HCT116 (cell line): ENCODE measurements around the gene PGS1. TPM values are rescaled to one million over a fixed set of nuclear protein-coding genes. Genes with fewer than 3 reads are reported as not detected.

ENCODE experiments used
- ATAC-seq: fragments of 200-7000 bp; cut with Tn5 transposase; 2 replicates; pipeline ENCODE4 v1.9.1; 2020; ENCODE audit warnings: mild to moderate bottlenecking, moderate library complexity
- BruUV-seq: library from RNA; stranded (reverse); fragments of 400-500 nt; replicated peaks from 2 replicates; lab custom pipeline; 2021; lab: Mats Ljungman, UMichigan
- CTCF ChIA-PET: fragments of 300-600 bp; sonication (Branson Sonifier 250); formaldehyde crosslinking; loops from one replicate; lab custom pipeline; 2021; ENCODE audit warnings: antibody characterized with exemption; lab: Charles Lee
- POLR2A ChIA-PET: fragments of 300-600, 350-600 bp; sonication (Branson Sonifier 250); formaldehyde crosslinking; loops from one replicate; lab custom pipeline; 2021; ENCODE audit warnings: antibody characterized with exemption; lab: Charles Lee
- RAD21 ChIA-PET, 2 experiments: fragments of 300-600 bp; sonication (Branson Sonifier 250); formaldehyde crosslinking; loops; one replicate each; lab custom pipeline; 2023; ENCODE audit warnings: low total read pairs in 2 of 2; ENCODE audit not compliant: uncharacterized antibody in 2 of 2, unreplicated experiment in 2 of 2, low non-redundant PET in 1 of 2; lab: Charles Lee
- DNase-seq: peaks from one replicate; pipeline ENCODE4 v3.0.0-alpha.2; 2010; ENCODE audit warnings: low read depth, low spot score
- H2AFZ ChIP-seq: fragments of 200-600 bp; shearing (Covaris generic), sonication (generic); 2 replicates; pipeline ENCODE4 v1.6.1; 2017; ENCODE audit warnings: low read depth, mixed run types, mixed read lengths, antibody characterized with exemption, low read length; ENCODE audit not compliant: poor library complexity, severe bottlenecking
- H3K27ac ChIP-seq: 2 replicates; pipeline ENCODE4 v1.5.1; 2012; ENCODE audit warnings: low read depth, low read length
- H3K27me3 ChIP-seq: fragments of 200-600 bp; sonication (generic); 2 replicates; pipeline ENCODE4 v1.6.1; 2016; ENCODE audit warnings: mixed run types, low read length, mixed read lengths; ENCODE audit not compliant: insufficient read depth
- H3K36me3 ChIP-seq, 2 experiments: fragments of 200-500 bp in 1 of 2; fragments of 200-600 bp in 1 of 2; sonication (Bioruptor generic) in 1 of 2; sonication (generic) in 1 of 2; 2 replicates each; pipeline versions ENCODE4 v1.5.1 to v1.6.1; 2014 to 2016; ENCODE audit warnings: low read length in 2 of 2, inconsistent platforms in 1 of 2, mixed read lengths in 1 of 2, mixed run types in 1 of 2; ENCODE audit not compliant: insufficient read depth in 2 of 2, control insufficient read depth in 1 of 2
- H3K4me1 ChIP-seq, 2 experiments: fragments of 200-600 bp in 1 of 2; sonication (generic) in 1 of 2; 2 replicates each; pipeline versions ENCODE4 v1.5.1 to v1.6.1; 2012 to 2017; ENCODE audit warnings: low read length in 2 of 2, inconsistent platforms in 1 of 2, mild to moderate bottlenecking in 1 of 2, mixed read lengths in 1 of 2, mixed run types in 1 of 2, moderate library complexity in 1 of 2; ENCODE audit not compliant: insufficient read depth in 2 of 2, control insufficient read depth in 1 of 2
- H3K4me2 ChIP-seq: fragments of 200-600 bp; sonication (generic); 2 replicates; pipeline ENCODE4 v1.6.1; 2017; ENCODE audit warnings: mixed run types, low read length, mixed read lengths
- H3K4me3 ChIP-seq, 2 experiments: fragments of 200-600 bp in 1 of 2; sonication (generic) in 1 of 2; replicated peaks in 1 of 2; 2 replicates each; pipeline ENCODE4 v1.5.1; 2011 to 2016; ENCODE audit warnings: low read length in 2 of 2, control low read depth in 1 of 2, low read depth in 1 of 2, mild to moderate bottlenecking in 1 of 2, mixed read lengths in 1 of 2, mixed run types in 1 of 2
- H3K79me2 ChIP-seq: fragments of 200-600 bp; sonication (generic); 2 replicates; pipeline ENCODE4 v1.6.1; 2017; ENCODE audit warnings: mild to moderate bottlenecking, mixed run types, low read length, moderate library complexity, mixed read lengths; ENCODE audit not compliant: insufficient read depth
- H3K9ac ChIP-seq: fragments of 200-600 bp; sonication (generic); 2 replicates; pipeline ENCODE4 v1.6.1; 2016; ENCODE audit warnings: low read length, mixed read lengths
- H3K9me2 ChIP-seq: fragments of 200-600 bp; sonication (generic), shearing (Covaris generic); 2 replicates; pipeline ENCODE4 v1.6.1; 2017; ENCODE audit warnings: mixed run types, mild to moderate bottlenecking, moderate library complexity; ENCODE audit not compliant: insufficient read depth
- H3K9me3 ChIP-seq, 2 experiments: fragments of 200-500 bp in 1 of 2; fragments of 200-600 bp in 1 of 2; sonication (Bioruptor generic) in 1 of 2; sonication (generic) in 1 of 2; 2 replicates each; pipeline ENCODE4 v1.6.1; 2014 to 2017; ENCODE audit warnings: low read length in 2 of 2, mixed read lengths in 2 of 2, inconsistent platforms in 1 of 2, low read depth in 1 of 2, mild to moderate bottlenecking in 1 of 2, mixed run types in 1 of 2, moderate library complexity in 1 of 2; ENCODE audit not compliant: control insufficient read depth in 1 of 2, insufficient read depth in 1 of 2
- H4K20me1 ChIP-seq: fragments of 200-600 bp; sonication (generic), shearing (Covaris generic); 2 replicates; pipeline ENCODE4 v1.6.1; 2017; ENCODE audit warnings: mixed run types, mild to moderate bottlenecking, moderate library complexity; ENCODE audit not compliant: insufficient read depth
- CBX3 ChIP-seq: IDR thresholded peaks from 2 replicates; pipeline ENCODE4 v1.6.1; 2012; ENCODE audit warnings: low read depth
- CTCF ChIP-seq, 3 experiments: fragments of 200-600 bp in 1 of 3; sonication (generic) in 1 of 3; IDR thresholded peaks in 2 of 3; conservative IDR thresholded peaks in 1 of 3; 2 replicates each; pipeline ENCODE4 v1.5.1; 2012 to 2017; ENCODE audit warnings: low read depth in 2 of 3, low read length in 2 of 3, antibody characterized with exemption in 1 of 3, borderline replicate concordance in 1 of 3, control low read depth in 1 of 3, mild to moderate bottlenecking in 1 of 3, mixed read lengths in 1 of 3, mixed run types in 1 of 3, moderate library complexity in 1 of 3; ENCODE audit not compliant: insufficient read depth in 1 of 3
- EGR1 ChIP-seq: IDR thresholded peaks from 2 replicates; pipeline ENCODE4 v1.6.1; 2012; ENCODE audit warnings: low read depth
- MAX ChIP-seq: IDR thresholded peaks from 2 replicates; pipeline ENCODE4 v1.6.1; 2012
- RAD21 ChIP-seq: IDR thresholded peaks from 2 replicates; pipeline ENCODE4 v1.6.1; 2012; ENCODE audit warnings: low read depth, mild to moderate bottlenecking
- ZNF274 ChIP-seq: fragments of 200-500 bp; sonication (Bioruptor generic); IDR thresholded peaks from 2 replicates; pipeline ENCODE4 v1.6.1; 2014; ENCODE audit warnings: mild to moderate bottlenecking, low read depth, low read length, inconsistent platforms
- intact Hi-C: fragments of 100-400 bp; cut with micrococcal nuclease; formaldehyde crosslinking; loops from 2 replicates; pipeline ENCODE4 v1.10.0; 2022
- total RNA-seq: library from RNA; stranded (reverse); gene quantifications from one replicate; pipeline ENCODE4 v1.2.1, GENCODE V29; 2021; ENCODE audit not compliant: unreplicated experiment

PGS1 gene
- total RNA-seq, 1 experiment from 2014 or later = 44.4 TPM

GRCh38 chr17:78365561-78366108 is 12.8 kb upstream of the PGS1 start:
- intact Hi-C loops = no loop called here
- DNase-seq (no peak), ATAC-seq (no peak)
- H3K36me3 ChIP-seq = no peaks in the 10 kb centered on the region
- ChIA-PET RAD21 (no interaction called here), CTCF (interaction anchor here (1.7 kb wide), 1 partner anchor 57 kb away, joined by 7 read pairs; no protein-coding TSS in a partner anchor), POLR2A (no interaction called here)
- H4K20me1 ChIP-seq = no peaks in the 10 kb centered on the region
- no peaks in the 10 kb centered on the region for H3K9me3 ChIP-seq
- H3K27me3 ChIP-seq = no peaks in the 10 kb centered on the region
- peaks cover 6 to 19% of the 10 kb centered on the region in 2 experiments; a peak in 3 of 4 replicates for H3K4me1 ChIP-seq
- no peak overlapping the region for H3K4me2 ChIP-seq
- no peak overlapping the region for H2AFZ ChIP-seq
- no peak overlapping the region; the same call in 1 of the 2 replicates for H3K27ac ChIP-seq
- H3K9ac ChIP-seq = no peak overlapping the region
- BruUV-seq = no TSS peak
- no peaks in the 10 kb centered on the region for H3K79me2 ChIP-seq
- H3K4me3 ChIP-seq = no peak overlapping the region
- TF ChIP-seq CTCF (IDR thresholded peaks at IDR 0.05 in 2 of 3, conservative IDR thresholded peaks at IDR 0.05 in 1 of 3; ENCODE audit: borderline replicate concordance in 1 of 3, insufficient read depth in 1 of 3, low read depth in 2 of 3, low read length in 2 of 3) (no peak), EGR1 (no peak), CBX3 (no peak), RAD21 (no peak), ZNF274 (no peak)
- H3K9me2 ChIP-seq = no peaks in the 10 kb centered on the region

- ChIA-PET RAD21 (no interaction called here), POLR2A (no interaction called here), CTCF (interaction anchor here (1.7 kb wide), 1 partner anchor 56 kb away, joined by 7 read pairs; no protein-coding TSS in a partner anchor)
- Histone ChIP-seq H3K4me2 (no peak overlapping the region), H3K4me1 (peaks cover 6 to 13% of the 10 kb centered on the region in 2 experiments; a peak in 3 of 4 replicates), H3K9ac (no peak overlapping the region), H2AFZ (no peak overlapping the region), H3K9me3 (no peaks in the 10 kb centered on the region), H3K27ac (no peak overlapping the region; the same call in 1 of the 2 replicates), H3K9me2 (no peaks in the 10 kb centered on the region), H4K20me1 (no peaks in the 10 kb centered on the region), H3K79me2 (no peaks in the 10 kb centered on the region), H3K36me3 (no peaks in the 10 kb centered on the region), H3K27me3 (no peaks in the 10 kb centered on the region), H3K4me3 (no peak overlapping the region)
- no peak for ATAC-seq
- DNase-seq = no peak
- intact Hi-C loops = no loop called here
- TF ChIP-seq MAX = no peak
- TF ChIP-seq CBX3 = no peak
- BruUV-seq = no TSS peak
Observed at GRCh38 chr17:78366109-78366848, 12.2 kb upstream of the PGS1 start.
